ENCODE measurements around the gene KCND1. TPM values are rescaled to one million over a fixed set of nuclear protein-coding genes. Genes with fewer than 3 reads are reported as not detected.
A peak's percentile ranks its signal among the peaks of the same experiment; 100 is the strongest.

KCND1 gene
- total RNA-seq, 4 donors from 2014 or later, result 1.9 to 11.3 (median 3.7) TPM

GRCh38 chrX:48975041-48975440 is 3.4 kb upstream of the KCND1 start:
- no peak for TF ChIP-seq CTCF (IDR thresholded peaks at IDR 0.05)
- ATAC-seq (ENCODE audit: low FRiP score), result no peak
- DNase-seq (ENCODE audit: low spot score), result no peak

- DNase-seq (ENCODE audit: low spot score), result no peak
- TF ChIP-seq CTCF (IDR thresholded peaks at IDR 0.05), result no peak
- no peak for ATAC-seq (ENCODE audit: low FRiP score)
These were observed 2.9 kb upstream of the KCND1 start for GRCh38 chrX:48974574-48974973.

- no peak for TF ChIP-seq CTCF (IDR thresholded peaks at IDR 0.05)
- DNase-seq (ENCODE audit: low spot score) (no peak), ATAC-seq (ENCODE audit: low FRiP score) (no peak)
These were observed 2.4 kb upstream of the KCND1 start for GRCh38 chrX:48974033-48974432.

GRCh38 chrX:48972220-48973164 is 848 bp upstream of the KCND1 start:
- TF ChIP-seq CTCF (IDR thresholded peaks at IDR 0.05), result peak in 1 of 3 donors; percentile 31
- no peak for DNase-seq (ENCODE audit: low spot score)
- ATAC-seq (ENCODE audit: low FRiP score), result no peak

- DNase-seq (ENCODE audit: low spot score) (no peak), ATAC-seq (ENCODE audit: low FRiP score) (no peak)
- no peak for TF ChIP-seq CTCF (IDR thresholded peaks at IDR 0.05)
These were observed 2.2 kb downstream of the KCND1 start for GRCh38 chrX:48969471-48969870.

GRCh38 chrX:48968377-48968776 is 3.3 kb downstream of the KCND1 start:
- ATAC-seq (ENCODE audit: low FRiP score) (no peak), DNase-seq (ENCODE audit: low spot score) (no peak)
- no peak for TF ChIP-seq CTCF (IDR thresholded peaks at IDR 0.05)
